NOMO-1 treated with dmso at 0.1 percent for 144 hours (cell line): ENCODE data around the gene CNOT9.

Source experiments
- DNase-seq: peaks from one replicate; lab custom pipeline; 2025; ENCODE audit not compliant: unreplicated experiment; lab: John Stamatoyannopoulos, UW

The CNOT9 gene

DNA sequence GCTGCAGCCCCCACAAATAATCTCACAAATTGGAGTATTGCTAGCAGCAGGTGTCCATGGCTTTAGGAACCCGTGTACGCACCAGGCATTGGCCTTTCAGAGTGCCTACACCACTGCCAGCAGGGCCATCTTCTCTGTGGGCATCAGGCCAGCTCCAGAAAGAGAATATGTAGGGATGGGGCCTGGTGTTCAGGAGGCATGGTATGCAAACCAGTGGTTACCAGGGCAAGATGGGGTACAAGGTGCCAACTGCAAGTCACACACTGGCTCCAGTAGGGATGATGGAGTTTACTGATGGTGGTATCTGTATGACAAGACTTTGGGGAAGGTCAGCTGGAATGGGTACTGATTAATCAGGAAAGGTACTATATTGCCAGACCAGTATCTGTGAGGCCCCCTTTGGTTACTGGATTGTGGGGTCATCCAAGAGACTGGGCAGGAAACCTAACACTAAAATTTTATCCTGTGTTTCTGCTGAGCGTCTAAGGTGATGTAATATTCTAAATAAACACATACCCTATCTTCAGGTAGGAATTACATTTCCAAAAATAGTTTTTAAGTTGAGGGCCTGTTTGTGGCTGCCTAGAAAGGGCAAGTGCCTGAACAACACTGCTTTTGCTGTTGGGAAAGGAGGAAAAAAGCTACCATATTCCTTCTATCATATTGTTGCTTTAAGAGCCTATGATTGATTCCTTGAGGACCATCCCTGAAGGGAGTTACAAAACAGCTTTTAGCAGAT, 9.0 kb downstream of the CNOT9 start:
- no peak for DNase-seq

DNA sequence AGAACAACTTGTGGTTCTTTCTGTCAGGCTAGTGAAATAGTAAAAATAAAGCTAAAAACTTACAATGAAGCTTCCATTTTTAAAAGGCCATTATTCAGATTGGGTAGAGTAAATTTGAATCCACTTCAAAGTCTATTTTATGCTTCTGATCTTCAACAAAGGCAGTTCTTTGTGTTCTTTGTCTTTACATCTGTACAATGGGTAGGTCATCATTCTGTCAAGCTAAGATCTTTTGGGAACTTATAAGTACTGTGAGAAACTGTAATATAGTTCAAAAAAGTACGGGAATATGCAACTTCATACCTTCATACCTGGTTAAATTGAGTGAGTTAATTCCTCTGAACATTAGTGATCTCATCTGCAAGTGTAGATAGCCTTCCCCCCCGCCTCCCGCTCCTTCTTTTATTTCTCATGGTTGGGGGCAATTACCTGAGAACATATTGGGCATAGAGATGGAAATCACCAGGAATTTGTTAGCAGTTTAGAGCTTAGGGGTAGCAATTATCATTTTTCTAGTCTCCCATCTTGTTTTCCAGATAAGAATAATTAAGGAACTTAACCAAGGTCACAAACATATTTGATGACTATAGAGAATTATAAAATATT, 9.7 kb downstream of the CNOT9 start:
- no peak for DNase-seq

GRCh38 chr2:218582076-218582475, 13.4 kb downstream of the CNOT9 start:
- DNase-seq = no peak

GRCh38 chr2:218583983-218584850, 15.6 kb downstream of the CNOT9 start:
- DNase-seq = no peak

DNA sequence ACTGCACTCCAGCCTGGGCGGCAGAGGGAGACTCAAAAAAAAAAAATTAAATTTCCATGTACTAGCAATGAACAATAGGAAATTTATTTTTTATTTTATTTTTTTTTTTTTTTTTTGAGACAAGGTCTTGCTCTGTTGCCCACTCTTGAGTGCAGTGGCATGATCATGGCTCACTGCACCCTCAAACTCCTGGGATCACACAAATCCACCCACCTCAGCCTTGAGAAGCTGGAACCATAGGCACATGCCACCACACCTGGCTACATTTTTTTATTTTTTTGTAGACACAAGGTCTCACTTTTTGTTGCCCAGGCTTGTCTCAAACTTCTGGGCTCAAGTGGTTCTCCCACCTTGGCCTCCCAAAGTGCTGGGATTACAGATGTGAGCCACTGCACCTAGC, 16.9 kb downstream of the CNOT9 start:
- no peak for DNase-seq

DNA sequence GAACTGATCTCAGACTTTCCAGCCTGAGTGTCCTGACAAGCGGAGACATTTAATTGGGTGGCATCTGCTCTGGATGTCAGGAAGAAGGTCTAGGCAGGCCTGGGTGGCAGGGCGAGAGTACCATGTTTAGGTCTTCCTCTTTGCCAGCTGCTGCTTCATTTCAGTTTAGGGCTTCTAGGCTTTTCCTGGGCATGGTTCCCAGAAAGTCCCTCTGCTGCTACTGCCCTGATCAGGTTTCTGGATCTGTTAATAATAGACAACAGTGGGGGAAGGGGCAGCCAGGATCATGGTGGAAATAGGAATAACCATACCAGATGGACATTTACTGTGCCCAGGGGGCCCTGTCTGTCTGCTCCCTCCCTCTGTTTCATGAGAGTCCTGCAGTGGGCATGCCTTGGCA, 36.8 kb downstream of the CNOT9 start:
- DNase-seq = no peak

DNA sequence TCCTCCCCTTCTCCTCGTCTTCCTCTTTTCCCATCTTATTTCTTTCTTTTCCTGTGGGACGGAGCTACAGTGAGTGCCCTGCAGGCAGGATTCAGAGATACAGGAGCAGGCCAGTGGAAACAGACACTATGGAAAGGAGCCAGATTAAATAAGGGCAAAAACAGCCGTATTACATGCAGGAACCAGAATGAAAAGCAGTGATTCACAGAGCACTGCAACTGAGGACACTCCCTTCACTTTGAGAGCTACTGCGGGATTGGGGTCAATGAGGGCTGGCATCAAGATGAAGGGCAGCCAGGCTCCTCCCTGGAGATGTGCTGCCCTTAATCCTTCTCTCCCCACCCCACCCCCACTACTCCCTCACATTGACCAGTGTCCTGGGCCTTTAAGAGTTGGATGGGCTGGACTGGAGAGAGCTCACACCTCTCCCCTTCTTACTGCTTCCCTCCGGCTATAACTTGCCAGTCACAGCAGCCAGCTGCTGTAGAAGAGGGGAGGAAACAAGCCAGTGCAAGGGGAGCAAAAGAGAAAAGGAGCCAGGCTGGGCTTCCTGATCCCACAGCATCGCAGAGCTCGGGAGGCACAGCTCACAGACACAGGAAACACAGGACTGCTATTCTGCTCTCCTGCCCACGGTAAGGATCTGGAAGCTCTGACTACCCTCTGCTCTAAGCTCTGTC, 38.9 kb downstream of the CNOT9 start, which contains the start of gene PLCD4:
Gene PLCD4 (plus strand): TSS at position 464 of the 680 bp plus-strand sequence. CDS start 7,841 bp downstream, outside the sequence.
- DNase-seq = no peak

- DNase-seq = no peak
Observed at GRCh38 chr2:218615868-218616315, 47.3 kb downstream of the CNOT9 start.

DNA sequence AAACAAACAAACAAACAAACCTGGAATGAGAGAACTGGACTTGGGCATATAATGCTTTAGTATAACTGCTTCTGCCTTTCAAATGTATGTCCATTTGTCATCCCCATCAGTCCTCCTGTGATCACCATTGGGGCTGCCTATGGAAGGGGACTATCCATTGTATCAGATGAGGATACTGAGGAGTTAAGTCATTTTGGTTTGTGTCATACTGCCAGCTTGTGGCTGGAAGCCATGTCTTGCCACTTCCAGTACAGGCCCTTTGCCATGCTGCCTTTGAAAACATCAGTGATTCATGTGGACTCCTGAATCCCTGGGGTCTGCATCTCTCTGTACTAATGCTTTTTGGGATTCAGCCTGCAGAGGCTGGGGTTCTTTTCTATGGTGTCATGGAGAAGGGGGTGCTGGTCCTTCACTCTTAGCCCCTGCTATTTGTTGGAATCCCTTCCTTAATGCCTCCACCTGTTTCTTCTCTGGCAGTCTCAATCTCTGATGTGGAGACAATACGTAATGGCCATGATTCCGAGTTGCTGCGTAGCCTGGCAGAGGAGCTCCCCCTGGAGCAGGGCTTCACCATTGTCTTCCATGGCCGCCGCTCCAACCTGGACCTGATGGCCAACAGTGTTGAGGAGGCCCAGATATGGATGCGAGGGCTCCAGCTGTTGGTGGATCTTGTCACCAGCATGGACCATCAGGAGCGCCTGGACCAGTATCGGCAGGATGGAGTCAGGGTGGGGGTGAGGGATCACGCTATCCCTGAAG, 49.6 kb downstream of the CNOT9 start:
- DNase-seq = no peak

DNA sequence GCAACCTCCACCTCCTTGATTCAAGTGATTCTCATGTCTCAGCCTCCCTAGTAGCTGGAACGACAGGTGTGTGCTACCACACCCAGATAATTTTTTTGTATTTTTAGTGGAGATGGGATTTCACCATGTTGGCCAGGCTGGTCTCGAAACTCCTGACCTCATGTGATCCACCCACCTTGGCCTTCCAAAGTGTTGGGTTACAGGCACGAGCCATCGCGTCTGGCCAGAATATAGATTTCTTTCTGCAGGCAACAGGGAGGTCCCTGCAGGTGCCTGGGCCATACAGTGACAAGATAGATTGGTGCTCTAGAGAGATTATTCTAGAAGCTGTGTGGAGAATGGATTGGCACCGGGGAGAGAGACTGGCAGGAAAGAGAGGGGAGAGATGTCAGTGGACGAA, 52.4 kb downstream of the CNOT9 start:
- no peak for DNase-seq

DNA sequence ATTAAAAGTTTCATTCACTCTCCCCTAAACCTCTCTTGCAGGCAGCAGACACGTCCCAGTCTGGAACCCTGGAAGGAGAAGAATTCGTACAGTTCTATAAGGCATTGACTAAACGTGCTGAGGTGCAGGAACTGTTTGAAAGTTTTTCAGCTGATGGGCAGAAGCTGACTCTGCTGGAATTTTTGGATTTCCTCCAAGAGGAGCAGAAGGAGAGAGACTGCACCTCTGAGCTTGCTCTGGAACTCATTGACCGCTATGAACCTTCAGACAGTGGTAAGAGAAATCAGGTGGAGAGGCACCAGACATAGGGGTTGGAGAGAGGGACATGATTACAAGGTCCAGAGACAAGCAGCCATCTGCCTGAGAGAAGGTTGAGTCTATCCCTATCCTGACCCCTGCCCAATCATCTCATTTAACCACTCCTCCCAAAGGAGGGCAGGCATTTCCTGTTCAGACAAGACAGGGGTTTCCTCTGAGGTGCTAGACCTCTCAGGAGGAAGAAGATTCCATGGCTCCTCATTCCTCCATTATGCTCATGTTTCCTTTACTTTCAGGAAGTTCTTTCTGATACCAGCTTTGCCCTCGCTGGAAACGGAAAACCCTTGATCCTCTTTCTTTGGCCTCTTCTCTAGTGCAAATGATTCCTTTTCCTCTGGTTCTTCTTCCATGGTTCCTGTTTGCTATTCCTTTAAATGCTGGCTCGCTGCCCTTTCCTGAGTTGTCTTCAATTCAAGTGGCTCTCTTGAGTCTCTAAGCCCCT, 54.1 kb downstream of the CNOT9 start:
- no peak for DNase-seq

DNA sequence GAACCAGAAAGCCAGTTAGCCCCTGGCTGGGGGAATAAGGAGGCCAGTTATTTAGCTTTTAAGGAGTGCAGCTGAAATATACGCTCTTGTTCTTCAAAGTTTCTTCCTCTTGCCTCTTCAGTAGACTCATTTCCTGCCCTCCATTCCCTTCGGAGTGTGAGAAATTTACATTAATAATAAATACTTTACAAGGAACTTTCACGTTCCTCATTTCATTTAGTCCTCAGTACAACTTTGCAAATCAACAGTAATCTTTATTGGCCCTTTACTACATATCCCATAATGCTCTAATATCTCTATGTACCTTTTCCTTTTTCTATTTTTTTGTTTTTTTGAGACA, 54.7 kb downstream of the CNOT9 start:
- DNase-seq = no peak

GRCh38 chr2:218626369-218626768, 57.7 kb downstream of the CNOT9 start:
- no peak for DNase-seq

GRCh38 chr2:218627939-218628338, 59.3 kb downstream of the CNOT9 start:
- no peak for DNase-seq

GRCh38 chr2:218631837-218632236, 63.2 kb downstream of the CNOT9 start:
- no peak for DNase-seq

DNA sequence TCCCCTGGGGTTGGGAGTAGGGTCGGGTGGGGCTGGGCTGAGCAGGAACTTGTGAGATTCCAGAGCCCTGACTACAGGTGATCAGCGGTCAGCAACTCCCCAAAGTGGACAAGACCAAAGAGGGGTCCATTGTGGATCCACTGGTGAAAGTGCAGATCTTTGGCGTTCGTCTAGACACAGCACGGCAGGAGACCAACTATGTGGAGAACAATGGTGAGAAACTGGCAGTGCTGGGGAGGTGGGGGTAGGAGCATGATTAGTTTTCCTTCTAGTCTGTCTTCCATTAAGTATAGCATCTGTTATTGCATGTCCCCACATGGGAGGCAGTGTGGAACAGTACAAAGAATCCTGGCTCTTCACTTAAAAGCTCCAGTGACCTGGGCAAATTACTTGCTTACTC, 67.1 kb downstream of the CNOT9 start:
- no peak for DNase-seq

DNA sequence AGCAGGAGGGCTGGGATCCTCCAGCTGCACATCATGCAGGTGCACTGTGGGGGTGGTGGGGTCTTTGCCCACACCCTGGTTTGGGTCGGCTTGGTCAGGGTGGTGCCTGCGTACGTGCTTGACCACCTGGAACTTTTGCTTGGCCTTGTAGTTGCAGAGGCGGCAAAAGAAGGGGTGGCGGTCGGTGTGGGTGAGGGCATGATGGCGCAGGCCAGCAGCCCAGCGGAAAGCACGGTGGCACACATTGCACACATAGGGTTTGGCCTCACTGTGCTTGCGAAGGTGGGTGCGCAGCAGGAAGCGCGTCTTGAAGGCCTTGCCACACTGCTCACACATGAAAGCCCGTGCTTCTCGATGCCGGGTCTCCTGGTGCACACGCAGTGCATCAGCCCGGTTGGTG, 69.7 kb downstream of the CNOT9 start:
- no peak for DNase-seq

DNA sequence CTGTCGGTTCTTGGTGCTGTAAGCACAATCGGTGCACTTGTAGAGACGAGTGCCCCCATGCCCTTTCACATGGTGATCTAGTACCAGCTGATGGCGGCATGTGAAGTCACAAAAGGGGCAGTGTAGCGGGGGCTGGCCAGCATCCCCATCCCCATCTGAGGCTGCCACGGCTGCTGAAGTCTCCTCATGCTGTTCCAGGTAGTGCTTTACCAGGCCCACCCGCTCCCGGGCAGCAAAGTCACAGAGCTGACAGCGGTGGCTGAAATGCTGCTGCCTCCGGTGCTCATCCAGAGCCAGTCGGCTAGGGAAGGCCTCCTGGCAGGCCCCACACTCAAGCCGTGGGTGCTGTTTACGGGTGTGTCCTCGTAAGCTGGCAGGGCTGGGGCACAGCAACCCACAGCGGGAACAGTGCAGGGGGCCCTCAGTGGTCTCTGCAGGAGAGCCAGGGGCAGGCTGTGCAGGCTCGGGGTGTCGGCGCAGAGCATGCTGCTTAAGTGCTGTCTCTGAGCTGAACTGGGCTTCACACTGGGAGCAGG, 73.5 kb downstream of the CNOT9 start:
- no peak for DNase-seq

DNA sequence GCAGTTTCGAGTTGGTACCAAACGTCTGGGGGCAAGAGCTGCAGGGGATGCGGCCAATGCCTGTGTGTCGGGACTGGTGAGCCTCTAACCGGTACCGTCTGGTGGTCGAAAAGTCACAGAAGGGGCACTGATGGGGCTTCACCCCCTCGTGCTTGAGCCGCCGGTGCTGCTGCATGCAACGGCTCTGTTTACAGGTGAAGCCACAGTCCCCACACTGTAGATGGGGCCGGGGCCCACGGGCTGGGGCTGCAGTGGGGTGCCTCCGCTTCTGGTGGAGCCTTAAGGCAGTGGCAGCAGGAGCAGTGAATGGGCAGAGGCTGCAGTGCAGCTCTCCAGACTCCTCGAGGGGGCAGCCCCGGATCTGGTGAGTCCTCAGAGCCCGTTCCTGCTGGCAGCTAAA, 74.1 kb downstream of the CNOT9 start:
- no peak for DNase-seq
